WTC11 (cell line): ENCODE data around the gene OBP2B. TPM values are rescaled to one million over a fixed set of nuclear protein-coding genes. Genes with fewer than 3 reads are reported as not detected.

Experiments used
- ATAC-seq: fragments of 200-7000 bp; cut with Tn5 transposase; 2 replicates; pipeline ENCODE4 v1.10.0; 2021; ENCODE audit warnings: mild to moderate bottlenecking, moderate library complexity
- CTCF ChIA-PET: fragments of 300-600 bp; sonication (Branson Sonifier 250); formaldehyde crosslinking; loops from one replicate; lab custom pipeline; 2021; ENCODE audit warnings: antibody characterized with exemption; lab: Charles Lee
- POLR2A ChIA-PET: fragments of 350-600 bp; sonication (Branson Sonifier 250); formaldehyde crosslinking; loops from one replicate; lab custom pipeline; 2021; ENCODE audit warnings: antibody characterized with exemption; lab: Charles Lee
- DNase-seq: peaks from one replicate; pipeline ENCODE4 v3.0.0; 2021; ENCODE audit warnings: low spot score
- H3K27ac Mint-ChIP-seq: 2 replicates; pipeline ENCODE4 v1.8.0; 2021; ENCODE audit warnings: mixed read lengths
- H3K27me3 Mint-ChIP-seq: 2 replicates; pipeline ENCODE4 v1.8.0; 2021; ENCODE audit warnings: low read depth, mild to moderate bottlenecking, moderate library complexity, mixed read lengths
- H3K36me3 Mint-ChIP-seq: 2 replicates; pipeline ENCODE4 v1.8.0; 2021; ENCODE audit warnings: mixed read lengths
- H3K4me1 Mint-ChIP-seq: 2 replicates; pipeline ENCODE4 v1.8.0; 2022; ENCODE audit warnings: mixed read lengths
- H3K4me3 Mint-ChIP-seq: 2 replicates; pipeline ENCODE4 v1.8.0; 2021; ENCODE audit warnings: mild to moderate bottlenecking, moderate library complexity, mixed read lengths
- H3K9me3 Mint-ChIP-seq: 2 replicates; pipeline ENCODE4 v1.8.0; 2021; ENCODE audit warnings: mixed read lengths
- ATF2 ChIP-seq: sonication (generic); formaldehyde crosslinking; IDR thresholded peaks from 2 replicates; pipeline ENCODE4 v1.8.1; 2022; ENCODE audit warnings: low read depth, missing genetic modification reagents, borderline replicate concordance
- CREB1 ChIP-seq: sonication (generic); formaldehyde crosslinking; IDR thresholded peaks from 2 replicates; pipeline ENCODE4 v1.8.0; 2023; ENCODE audit warnings: mild to moderate bottlenecking, missing genetic modification reagents
- CREM ChIP-seq: sonication (generic); formaldehyde crosslinking; IDR thresholded peaks from 2 replicates; pipeline ENCODE4 v1.8.1; 2022; ENCODE audit warnings: mild to moderate bottlenecking, missing genetic modification reagents, moderate library complexity
- IRF1 ChIP-seq: sonication (generic); formaldehyde crosslinking; IDR thresholded peaks from 2 replicates; pipeline ENCODE4 v1.8.0; 2023; ENCODE audit warnings: missing genetic modification reagents
- JUN ChIP-seq: sonication (generic); formaldehyde crosslinking; IDR thresholded peaks from 2 replicates; pipeline ENCODE4 v1.8.0; 2023; ENCODE audit warnings: mild to moderate bottlenecking, missing genetic modification reagents
- MLX ChIP-seq: sonication (generic); formaldehyde crosslinking; IDR thresholded peaks from 2 replicates; pipeline ENCODE4 v1.8.1; 2023; ENCODE audit warnings: mild to moderate bottlenecking, missing genetic modification reagents, moderate library complexity
- MXD4 ChIP-seq: fragments of 250-450 bp; sonication (Bioruptor Pico); IDR thresholded peaks from 2 replicates; pipeline ENCODE4 v1.8.0; 2021; ENCODE audit warnings: mild to moderate bottlenecking, moderate library complexity, borderline replicate concordance
- PREB ChIP-seq: sonication (generic); formaldehyde crosslinking; IDR thresholded peaks from 2 replicates; pipeline ENCODE4 v1.8.1; 2022; ENCODE audit warnings: mild to moderate bottlenecking, missing genetic modification reagents, moderate library complexity, borderline replicate concordance
- SOX15 ChIP-seq: fragments of 250-450 bp; sonication (Bioruptor Pico); IDR thresholded peaks from 2 replicates; pipeline ENCODE4 v1.9.0; 2021; ENCODE audit warnings: mild to moderate bottlenecking
- TEAD4 ChIP-seq: sonication (generic); formaldehyde crosslinking; IDR thresholded peaks from 2 replicates; pipeline ENCODE4 v1.8.0; 2022; ENCODE audit warnings: mild to moderate bottlenecking, missing genetic modification reagents
- TP53 ChIP-seq: sonication (generic); formaldehyde crosslinking; IDR thresholded peaks from 2 replicates; pipeline ENCODE4 v1.8.1; 2023; ENCODE audit warnings: mild to moderate bottlenecking, missing genetic modification reagents
- ZNF138 ChIP-seq: sonication (generic); formaldehyde crosslinking; conservative IDR thresholded peaks from 2 replicates; pipeline ENCODE4 v1.8.1; 2022; ENCODE audit warnings: mild to moderate bottlenecking, moderate library complexity, missing genetic modification reagents
- ZNF425 ChIP-seq: fragments of 250-450 bp; sonication (Bioruptor Pico); conservative IDR thresholded peaks from 2 replicates; pipeline ENCODE4 v1.9.0; 2021; ENCODE audit warnings: mild to moderate bottlenecking
- ZSCAN18 ChIP-seq: fragments of 250-450 bp; sonication (Bioruptor Pico); IDR thresholded peaks from 2 replicates; pipeline ENCODE4 v2.1.2; 2022; ENCODE audit warnings: mild to moderate bottlenecking, moderate library complexity
- total RNA-seq: library from RNA; stranded (reverse); gene quantifications from 3 replicates; pipeline ENCODE4 v1.2.3, GENCODE V29; 2021

OBP2B gene
- total RNA-seq, 1 experiment from 2014 or later: not detected

GRCh38 chr9:133188006-133188842 is 20.8 kb downstream of the OBP2B start (continued):
- TF ChIP-seq ATF2 (CRISPR knock-in tag) (no peak), ZNF138 (CRISPR knock-in tag) (no peak)

GRCh38 chr9:133187561-133188005 is 21.5 kb downstream of the OBP2B start:
- H3K9me3 Mint-ChIP-seq: no peaks in the 10 kb centered on the region
- no peak overlapping the region for H3K27ac Mint-ChIP-seq
- TF ChIP-seq CREM (CRISPR knock-in tag): no peak
- no peak for TF ChIP-seq ZNF425 (CRISPR knock-in tag)
- no peak for TF ChIP-seq PREB (CRISPR knock-in tag)
- TF ChIP-seq TEAD4 (CRISPR knock-in tag): no peak
- TF ChIP-seq CREB1 (CRISPR knock-in tag): no peak
- no peak for ATAC-seq
- no peaks in the 10 kb centered on the region for H3K36me3 Mint-ChIP-seq
- H3K4me3 Mint-ChIP-seq: no peak overlapping the region
- peaks cover 34% of the 10 kb centered on the region for H3K27me3 Mint-ChIP-seq
- ChIA-PET CTCF (interaction anchor here (0.6 to 5.4 kb wide), 43 partner anchors 12 to 342 kb away, joined by 3 to 153 read pairs (median 6); partner anchors contain the start of genes ABO, GBGT1, GTF3C5 and SURF1), POLR2A (no interaction called here)
- no peak for DNase-seq
- H3K4me1 Mint-ChIP-seq: no peaks in the 10 kb centered on the region

GRCh38 chr9:133186736-133187135 is 22.3 kb downstream of the OBP2B start:
- peaks cover 38% of the 10 kb centered on the region for H3K27me3 Mint-ChIP-seq
- no peaks in the 10 kb centered on the region for H3K4me1 Mint-ChIP-seq
- DNase-seq (no peak), ATAC-seq (no peak)
- ChIA-PET POLR2A (no interaction called here), CTCF (interaction anchor here (0.6 to 5.4 kb wide), 30 partner anchors 10 to 343 kb away, joined by 3 to 153 read pairs (median 9); partner anchors contain the start of genes ABO, GTF3C5 and SURF6)
- no peaks in the 10 kb centered on the region for H3K36me3 Mint-ChIP-seq
- H3K4me3 Mint-ChIP-seq: no peak overlapping the region
- H3K27ac Mint-ChIP-seq: no peak overlapping the region
- TF ChIP-seq TP53 (CRISPR knock-in tag): no peak
- no peak for TF ChIP-seq IRF1 (CRISPR knock-in tag)
- TF ChIP-seq MXD4 (CRISPR knock-in tag): no peak
- TF ChIP-seq ZSCAN18: no peak
- TF ChIP-seq MLX (CRISPR knock-in tag): no peak
- no peak for TF ChIP-seq SOX15 (CRISPR knock-in tag)
- no peak for TF ChIP-seq JUN (CRISPR knock-in tag)
- no peaks in the 10 kb centered on the region for H3K9me3 Mint-ChIP-seq
